B cell (primary cell): ENCODE data around the gene SLIT3. TPM values are rescaled to one million over a fixed set of nuclear protein-coding genes. Genes with fewer than 3 reads are reported as not detected.

Experiments used
- ATAC-seq: fragments of 200-7000 bp; cut with Tn5 transposase; one replicate; pipeline ENCODE4 v1.10.0; 2021; ENCODE audit warnings: low read depth, mild to moderate bottlenecking, moderate number of reproducible peaks, moderate library complexity
- CTCF ChIA-PET: fragments of 350-600 bp; sonication (Branson Sonifier 250); formaldehyde crosslinking; loops from one replicate; lab custom pipeline; 2021; ENCODE audit warnings: antibody characterized with exemption, inconsistent platforms; lab: Charles Lee
- POLR2A ChIA-PET: fragments of 350-600 bp; sonication (Branson Sonifier 250); formaldehyde crosslinking; loops from one replicate; lab custom pipeline; 2021; ENCODE audit warnings: antibody characterized with exemption; lab: Charles Lee
- DNase-seq: peaks from one replicate; pipeline ENCODE4 v3.0.0; 2013
- H2AFZ ChIP-seq: 2 replicates; pipeline ENCODE4 v1.6.1; 2012; ENCODE audit warnings: mild to moderate bottlenecking, low read depth, low read length; ENCODE audit not compliant: insufficient read depth, poor library complexity, severe bottlenecking
- H3K27ac ChIP-seq, 2 donors: 1 replicate in 1 of 2; 2 replicates in 1 of 2; pipeline ENCODE4 v1.5.1; 2012 to 2013; ENCODE audit warnings: low read length in 2 of 2, mild to moderate bottlenecking in 2 of 2, moderate library complexity in 1 of 2
- H3K27me3 ChIP-seq, 4 experiments: fragments of 200-600 bp in 1 of 4; sonication (generic) in 1 of 4; replicated peaks in 1 of 4; 1 replicate in 2 of 4; 2 replicates in 2 of 4; pipeline versions ENCODE4 v1.6.1 to v1.7.0; 2013 to 2016; ENCODE audit warnings: low read length in 3 of 4, mild to moderate bottlenecking in 2 of 4, mixed read lengths in 1 of 4, moderate library complexity in 1 of 4; ENCODE audit not compliant: insufficient read depth in 4 of 4, control insufficient read depth in 3 of 4; ENCODE audit errors: control extremely low read depth in 1 of 4
- H3K36me3 ChIP-seq, 2 experiments: replicated peaks in 1 of 2; 1 replicate in 1 of 2; 2 replicates in 1 of 2; pipeline versions ENCODE4 v1.6.1 to v1.7.1; 2013; ENCODE audit warnings: low read length in 1 of 2; ENCODE audit not compliant: insufficient read depth in 2 of 2, control insufficient read depth in 1 of 2; ENCODE audit errors: control extremely low read depth in 1 of 2, extremely low read depth in 1 of 2
- H3K4me1 ChIP-seq, 2 donors: fragments of 200-600 bp in 1 of 2; sonication (generic) in 1 of 2; 1 replicate in 1 of 2; 2 replicates in 1 of 2; pipeline versions ENCODE4 v1.5.1 to v1.6.1; 2013 to 2017; ENCODE audit warnings: low read length in 2 of 2; ENCODE audit not compliant: control insufficient read depth in 2 of 2, insufficient read depth in 2 of 2
- H3K4me2 ChIP-seq: replicated peaks from 2 replicates; pipeline ENCODE3; 2012; ENCODE audit warnings: mild to moderate bottlenecking, low read depth, low read length; ENCODE audit not compliant: poor library complexity, severe bottlenecking
- H3K4me3 ChIP-seq, 5 experiments: fragments of 200-600 bp in 1 of 5; sonication (generic) in 1 of 5; 1 replicate in 3 of 5; 2 replicates in 2 of 5; pipeline versions ENCODE4 v1.5.1 to v1.7.0; 2011 to 2016; ENCODE audit warnings: low read length in 4 of 5, mild to moderate bottlenecking in 4 of 5, low read depth in 2 of 5, control low read depth in 1 of 5, moderate library complexity in 1 of 5; ENCODE audit not compliant: insufficient read depth in 1 of 5; ENCODE audit errors: control extremely low read depth in 1 of 5, extremely low read depth in 1 of 5
- H3K79me2 ChIP-seq: fragments of 200-600 bp; sonication (generic); one replicate; pipeline ENCODE4 v1.6.0; 2016; ENCODE audit warnings: low read length; ENCODE audit not compliant: control insufficient read depth, insufficient read depth
- H3K9ac ChIP-seq: fragments of 200-600 bp; sonication (generic); 2 replicates; pipeline ENCODE4 v1.6.1; 2017; ENCODE audit warnings: mild to moderate bottlenecking, low read length, moderate library complexity
- H3K9me3 ChIP-seq, 3 donors: one replicate each; pipeline versions ENCODE4 v1.6.1 to v1.7.1; 2013; ENCODE audit warnings: low read length in 2 of 3; ENCODE audit not compliant: control insufficient read depth in 2 of 3, insufficient read depth in 1 of 3; ENCODE audit errors: control extremely low read depth in 1 of 3
- H4K20me1 ChIP-seq: 2 replicates; pipeline ENCODE4 v1.6.0; 2012; ENCODE audit warnings: mild to moderate bottlenecking, low read length; ENCODE audit not compliant: insufficient read depth, control insufficient read depth, poor library complexity, severe bottlenecking
- H3K27ac Mint-ChIP-seq: one replicate; pipeline ENCODE4 v1.8.0; 2021; ENCODE audit warnings: mixed read lengths
- H3K27me3 Mint-ChIP-seq: one replicate; pipeline ENCODE4 v1.8.0; 2021; ENCODE audit warnings: mixed read lengths
- H3K4me1 Mint-ChIP-seq: one replicate; pipeline ENCODE4 v1.8.0; 2021; ENCODE audit warnings: mixed read lengths
- H3K4me3 Mint-ChIP-seq: one replicate; pipeline ENCODE4 v1.8.0; 2021; ENCODE audit warnings: mixed read lengths
- H3K9me3 Mint-ChIP-seq: one replicate; pipeline ENCODE4 v1.8.0; 2022; ENCODE audit warnings: mixed read lengths; ENCODE audit not compliant: insufficient read depth
- EZH2 ChIP-seq: IDR thresholded peaks from 2 replicates; pipeline ENCODE4 v1.6.1; 2012; ENCODE audit warnings: borderline replicate concordance, low read depth, mild to moderate bottlenecking, moderate library complexity, low read length; ENCODE audit not compliant: insufficient read depth, poor library complexity, severe bottlenecking
- WGBS: methylation state at CpG from one replicate; pipeline ENCODE4 v1.1.5; 2013; ENCODE audit warnings: missing lambda C conversion rate; ENCODE audit not compliant: insufficient coverage; 5-methylcytosine and 5-hydroxymethylcytosine counted together
- intact Hi-C: fragments of 100-400 bp; cut with micrococcal nuclease; formaldehyde crosslinking; loops from one replicate; pipeline ENCODE4 v1.10.0; 2022
- polyA plus RNA-seq: library from polyadenylated mRNA; depleted of rRNA; stranded (reverse); fragments of >200 nt; gene quantifications from 2 replicates; pipeline ENCODE4 v1.2.3, GENCODE V29; 2012
- total RNA-seq, 2 donors: library from RNA; stranded (reverse); fragments of 120-200 nt in 1 of 2; gene quantifications; 1 replicate in 1 of 2; 2 replicates in 1 of 2; pipeline versions ENCODE4 v1.2.3 to v1.2.4, GENCODE V29; 2013 to 2022
- TF ChIP-seq, protein P1 (sequence below): fragments of 200-600 bp; IDR thresholded peaks from one replicate; pipeline ENCODE4 v1.8.0; 2022; ENCODE audit warnings: antibody characterized with exemption, mild to moderate bottlenecking

Gene SLIT3
- total and polyA plus RNA-seq, 2 donors (not counting 1 experiment from before 2014, with no cell fraction given): not detected

DNA sequence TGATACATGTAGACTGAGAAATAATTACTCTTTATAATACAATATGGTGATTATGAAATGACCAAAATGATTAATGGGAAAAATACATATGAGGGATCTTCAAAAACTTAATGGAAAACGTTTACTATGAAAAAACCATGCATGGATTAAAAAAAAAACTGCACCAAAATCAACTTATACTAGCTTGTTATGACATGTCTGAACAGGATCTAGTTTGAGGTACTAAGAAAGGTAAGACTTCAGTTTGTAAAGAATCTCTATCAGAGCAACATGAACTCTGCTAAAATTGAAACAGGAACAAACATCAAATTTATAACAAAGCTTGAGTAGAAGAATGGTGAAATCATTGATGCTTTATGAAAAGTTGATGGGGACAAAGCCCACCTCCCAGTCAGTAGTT lies 178.0 kb downstream of the SLIT3 start:
- DNase-seq (no peak), ATAC-seq (no peak)
- WGBS: no CpG with 5 or more reads among the region's 1 CpG
- Histone ChIP-seq H3K9ac (no peak overlapping the region), H3K27me3 (no peaks in the 10 kb centered on the region), H3K36me3 (no peaks in the 10 kb centered on the region), H3K79me2 (no peaks in the 10 kb centered on the region), H3K4me1 (no peaks in the 10 kb centered on the region), H3K9me3 (no peaks in the 10 kb centered on the region), H4K20me1 (no peaks in the 10 kb centered on the region), H3K4me2 (no peak overlapping the region), H2AFZ (no peak overlapping the region), H3K27ac (no peak overlapping the region), H3K4me3 (no peak overlapping the region)
- Mint-ChIP-seq H3K27me3 (no peaks in the 10 kb centered on the region), H3K9me3 (no peaks in the 10 kb centered on the region), H3K4me1 (no peaks in the 10 kb centered on the region), H3K4me3 (no peak overlapping the region), H3K27ac (no peak overlapping the region)
- no peak for TF ChIP-seq EZH2
- TF ChIP-seq, protein P1, sequence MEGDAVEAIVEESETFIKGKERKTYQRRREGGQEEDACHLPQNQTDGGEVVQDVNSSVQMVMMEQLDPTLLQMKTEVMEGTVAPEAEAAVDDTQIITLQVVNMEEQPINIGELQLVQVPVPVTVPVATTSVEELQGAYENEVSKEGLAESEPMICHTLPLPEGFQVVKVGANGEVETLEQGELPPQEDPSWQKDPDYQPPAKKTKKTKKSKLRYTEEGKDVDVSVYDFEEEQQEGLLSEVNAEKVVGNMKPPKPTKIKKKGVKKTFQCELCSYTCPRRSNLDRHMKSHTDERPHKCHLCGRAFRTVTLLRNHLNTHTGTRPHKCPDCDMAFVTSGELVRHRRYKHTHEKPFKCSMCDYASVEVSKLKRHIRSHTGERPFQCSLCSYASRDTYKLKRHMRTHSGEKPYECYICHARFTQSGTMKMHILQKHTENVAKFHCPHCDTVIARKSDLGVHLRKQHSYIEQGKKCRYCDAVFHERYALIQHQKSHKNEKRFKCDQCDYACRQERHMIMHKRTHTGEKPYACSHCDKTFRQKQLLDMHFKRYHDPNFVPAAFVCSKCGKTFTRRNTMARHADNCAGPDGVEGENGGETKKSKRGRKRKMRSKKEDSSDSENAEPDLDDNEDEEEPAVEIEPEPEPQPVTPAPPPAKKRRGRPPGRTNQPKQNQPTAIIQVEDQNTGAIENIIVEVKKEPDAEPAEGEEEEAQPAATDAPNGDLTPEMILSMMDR: no peak
- POLR2A ChIA-PET: no interaction called here
- intact Hi-C loops: no loop called here
- CTCF ChIA-PET: no interaction called here

DNA sequence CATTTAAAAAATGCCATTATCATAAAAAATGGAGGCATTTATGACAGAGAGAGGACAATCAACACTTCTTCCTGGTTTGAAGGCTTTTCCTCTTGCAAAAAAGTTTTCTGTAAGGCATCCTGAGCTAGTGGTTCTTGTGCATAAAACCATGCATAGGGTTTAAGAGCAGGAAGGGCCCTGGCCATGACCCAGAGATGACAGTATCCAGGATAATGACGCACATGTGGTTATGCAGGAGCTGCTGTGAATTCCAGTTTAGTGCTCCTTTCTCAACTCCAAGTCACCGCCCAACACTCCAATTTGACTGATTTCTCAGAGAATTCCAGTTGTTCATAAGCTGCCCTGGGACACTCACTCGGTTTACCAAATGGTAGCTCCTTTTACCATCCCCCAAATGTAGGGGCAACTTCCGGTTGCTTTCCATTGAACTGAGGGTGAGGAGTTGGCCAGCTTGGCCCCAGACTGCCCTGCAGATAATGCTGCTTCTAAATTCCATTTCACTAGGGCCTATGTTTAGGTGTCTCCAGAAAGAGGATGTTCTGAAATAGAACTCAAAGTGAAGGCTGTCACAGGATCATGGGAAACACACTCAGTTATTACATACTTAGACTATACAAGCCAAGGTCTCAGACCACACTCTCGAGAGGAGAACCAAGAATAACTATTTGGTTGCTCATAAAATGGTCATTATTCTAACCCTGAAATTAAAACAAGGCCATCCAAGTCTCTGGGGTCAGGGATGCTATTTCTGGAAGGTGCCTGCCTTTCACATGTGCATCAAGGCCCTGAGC lies 179.1 kb downstream of the SLIT3 start:
- intact Hi-C loops: no loop called here
- ChIA-PET CTCF (no interaction called here), POLR2A (no interaction called here)
- no peak overlapping the region for H2AFZ ChIP-seq
- no peaks in the 10 kb centered on the region for H3K9me3 ChIP-seq
- H3K27ac ChIP-seq: no peak overlapping the region
- no peaks in the 10 kb centered on the region for H3K4me1 ChIP-seq
- H4K20me1 ChIP-seq: no peaks in the 10 kb centered on the region
- Mint-ChIP-seq H3K4me3 (no peak overlapping the region), H3K27me3 (no peaks in the 10 kb centered on the region), H3K4me1 (no peaks in the 10 kb centered on the region), H3K9me3 (no peaks in the 10 kb centered on the region), H3K27ac (no peak overlapping the region)
- H3K9ac ChIP-seq: no peak overlapping the region
- no peaks in the 10 kb centered on the region for H3K36me3 ChIP-seq
- 82% methylated on average over 4 of the region's 5 CpGs for WGBS
- H3K4me2 ChIP-seq: no peak overlapping the region
- H3K79me2 ChIP-seq: no peaks in the 10 kb centered on the region
- H3K27me3 ChIP-seq: no peaks in the 10 kb centered on the region
- DNase-seq (no peak), ATAC-seq (no peak)
- TF ChIP-seq, protein P1: no peak
- no peak for TF ChIP-seq EZH2
- no peak overlapping the region for H3K4me3 ChIP-seq
